Activated CD4-positive, alpha-beta T cell treated with anti-CD3 and anti-CD28 coated beads, Interleukin-2, amount 50 U/mL, for 4 hours (primary cell): Measurements from ENCODE around the gene HDAC11.
"Not testable (repeated sequence)": the region's sequence is repeated elsewhere in the genome, so short reads cannot be mapped to it uniquely, and the experiment has no call there.

Experiments used
- DNase-seq, 2 experiments: peaks; one replicate each; pipeline ENCODE4 v3.0.0-alpha.2; 2020

The HDAC11 gene

GRCh38 chr3:13470894-13471574 lies 9.1 kb upstream of the HDAC11 start:
- DNase-seq: no peak

- no peak for DNase-seq
Observed at GRCh38 chr3:13472286-13472685, 7.8 kb upstream of the HDAC11 start.

GRCh38 chr3:13473020-13473419 lies 7.1 kb upstream of the HDAC11 start:
- DNase-seq: no peak

GRCh38 chr3:13474021-13474420 lies 6.1 kb upstream of the HDAC11 start:
- no peak for DNase-seq

GRCh38 chr3:13474776-13475303 lies 5.3 kb upstream of the HDAC11 start:
- no peak for DNase-seq

- no peak for DNase-seq
Observed at GRCh38 chr3:13475871-13476590, 4.1 kb upstream of the HDAC11 start.

GRCh38 chr3:13477943-13478342 lies 2.2 kb upstream of the HDAC11 start:
- DNase-seq: no peak

- peak in 1 of 2 experiments; percentile 39 for DNase-seq
Observed at GRCh38 chr3:13479332-13479581, 849 bp upstream of the HDAC11 start.

- DNase-seq: peak; percentile 19 to 23
Observed at GRCh38 chr3:13480340-13481318, 523 bp downstream of the HDAC11 start.

- DNase-seq: no peak
Observed at GRCh38 chr3:13482106-13482690, 2.1 kb downstream of the HDAC11 start.

- DNase-seq: no peak
Observed at GRCh38 chr3:13483286-13483685, 3.2 kb downstream of the HDAC11 start.

GRCh38 chr3:13483988-13484695 lies 4.0 kb downstream of the HDAC11 start:
- DNase-seq: no peak

- no peak for DNase-seq
Observed at GRCh38 chr3:13484851-13485590, 4.9 kb downstream of the HDAC11 start.

GRCh38 chr3:13485630-13486562 lies 5.8 kb downstream of the HDAC11 start:
- DNase-seq: not testable (repeated sequence)

GRCh38 chr3:13487403-13487802 lies 7.3 kb downstream of the HDAC11 start:
- no peak for DNase-seq

- DNase-seq: no peak
Observed at GRCh38 chr3:13491206-13491974, 11.3 kb downstream of the HDAC11 start.

GRCh38 chr3:13492048-13492447 lies 11.9 kb downstream of the HDAC11 start:
- no peak for DNase-seq

GRCh38 chr3:13492976-13493866 lies 13.1 kb downstream of the HDAC11 start:
- DNase-seq: no peak
